Smooth muscle cell (in vitro differentiated cells): ENCODE results near the gene DNAAF3. TPM values are rescaled to one million over a fixed set of nuclear protein-coding genes. Genes with fewer than 3 reads are reported as not detected.

Source experiments
- DNase-seq: peaks from one replicate; lab custom pipeline; 2025; ENCODE audit not compliant: unreplicated experiment; lab: John Stamatoyannopoulos, UW
- H2AFZ ChIP-seq: fragments of 200-600 bp; sonication (generic); 2 replicates; pipeline ENCODE4 v1.6.0; 2016; ENCODE audit warnings: antibody characterized with exemption, low read depth, mild to moderate bottlenecking
- H3F3A ChIP-seq: fragments of 200-600 bp; sonication (generic); 2 replicates; pipeline ENCODE4 v1.6.0; 2017; ENCODE audit warnings: antibody characterized with exemption, low read depth
- H3K27ac ChIP-seq: fragments of 200-600 bp; sonication (generic); 2 replicates; pipeline ENCODE4 v1.5.1; 2016; ENCODE audit warnings: low read depth, mild to moderate bottlenecking
- H3K27me3 ChIP-seq: fragments of 200-600 bp; sonication (generic); 2 replicates; pipeline ENCODE4 v1.6.1; 2016; ENCODE audit warnings: low read depth, mild to moderate bottlenecking
- H3K36me3 ChIP-seq: fragments of 200-600 bp; sonication (generic); 2 replicates; pipeline ENCODE4 v1.5.1; 2016; ENCODE audit warnings: low read depth
- H3K4me1 ChIP-seq: fragments of 200-600 bp; sonication (generic); 2 replicates; pipeline ENCODE4 v1.5.1; 2016; ENCODE audit warnings: low read depth
- H3K4me2 ChIP-seq: fragments of 200-600 bp; sonication (generic); 2 replicates; pipeline ENCODE4 v1.6.0; 2016; ENCODE audit warnings: mild to moderate bottlenecking
- H3K4me3 ChIP-seq: fragments of 200-600 bp; sonication (generic); 2 replicates; pipeline ENCODE4 v1.5.1; 2016; ENCODE audit warnings: mild to moderate bottlenecking
- H3K79me2 ChIP-seq: fragments of 200-600 bp; sonication (generic); 2 replicates; pipeline ENCODE4 v1.6.0; 2016; ENCODE audit warnings: low read depth, mild to moderate bottlenecking
- H3K9ac ChIP-seq: fragments of 200-600 bp; sonication (generic); 2 replicates; pipeline ENCODE4 v1.6.0; 2016; ENCODE audit warnings: low read depth
- H3K9me3 ChIP-seq: fragments of 200-600 bp; sonication (generic); replicated peaks from 2 replicates; pipeline ENCODE4 v1.5.1; 2016; ENCODE audit warnings: low read depth
- H4K20me1 ChIP-seq: fragments of 200-600 bp; sonication (generic); 2 replicates; pipeline ENCODE4 v1.6.0; 2016; ENCODE audit warnings: low read depth
- WGBS: methylation state at CpG from one replicate; pipeline ENCODE4 v1.1.7; 2016; ENCODE audit warnings: low lambda C conversion rate; 5-methylcytosine and 5-hydroxymethylcytosine counted together
- polyA plus RNA-seq: library from polyadenylated mRNA; unstranded; fragments of >200 nt; fragmentation: Nextera tagmentation; extraction: Ambion mirVana; gene quantifications from 2 replicates; pipeline ENCODE4 v1.2.1, GENCODE V29; 2016
- total RNA-seq: library from RNA; depleted of rRNA; stranded (reverse); fragments of >200 nt; gene quantifications from 2 replicates; pipeline ENCODE4 v1.2.3, GENCODE V29; 2014
- TF ChIP-seq, protein P1 (sequence below): fragments of 200-600 bp; sonication (generic); IDR thresholded peaks from 2 replicates; pipeline ENCODE4 v1.5.1; 2017; ENCODE audit warnings: borderline replicate concordance, mild to moderate bottlenecking, antibody characterized with exemption; ENCODE audit not compliant: insufficient read depth, poor library complexity, severe bottlenecking

The DNAAF3 gene
- total and polyA plus RNA-seq, 2 experiments from 2014 or later: 1.3 to 1.4 TPM

- no peak overlapping the region for H2AFZ ChIP-seq
- DNase-seq: no peak
- H3K27ac ChIP-seq: no peak overlapping the region
- H3K4me3 ChIP-seq: no peak overlapping the region
- H3K9me3 ChIP-seq: no peaks in the 10 kb centered on the region
- no peaks in the 10 kb centered on the region for H3K79me2 ChIP-seq
- H4K20me1 ChIP-seq: no peaks in the 10 kb centered on the region
- H3K4me2 ChIP-seq: no peak overlapping the region
- no peaks in the 10 kb centered on the region for H3K4me1 ChIP-seq
- H3K9ac ChIP-seq: no peak overlapping the region
- no peaks in the 10 kb centered on the region for H3F3A ChIP-seq
- no peaks in the 10 kb centered on the region for H3K36me3 ChIP-seq
- TF ChIP-seq, protein P1, sequence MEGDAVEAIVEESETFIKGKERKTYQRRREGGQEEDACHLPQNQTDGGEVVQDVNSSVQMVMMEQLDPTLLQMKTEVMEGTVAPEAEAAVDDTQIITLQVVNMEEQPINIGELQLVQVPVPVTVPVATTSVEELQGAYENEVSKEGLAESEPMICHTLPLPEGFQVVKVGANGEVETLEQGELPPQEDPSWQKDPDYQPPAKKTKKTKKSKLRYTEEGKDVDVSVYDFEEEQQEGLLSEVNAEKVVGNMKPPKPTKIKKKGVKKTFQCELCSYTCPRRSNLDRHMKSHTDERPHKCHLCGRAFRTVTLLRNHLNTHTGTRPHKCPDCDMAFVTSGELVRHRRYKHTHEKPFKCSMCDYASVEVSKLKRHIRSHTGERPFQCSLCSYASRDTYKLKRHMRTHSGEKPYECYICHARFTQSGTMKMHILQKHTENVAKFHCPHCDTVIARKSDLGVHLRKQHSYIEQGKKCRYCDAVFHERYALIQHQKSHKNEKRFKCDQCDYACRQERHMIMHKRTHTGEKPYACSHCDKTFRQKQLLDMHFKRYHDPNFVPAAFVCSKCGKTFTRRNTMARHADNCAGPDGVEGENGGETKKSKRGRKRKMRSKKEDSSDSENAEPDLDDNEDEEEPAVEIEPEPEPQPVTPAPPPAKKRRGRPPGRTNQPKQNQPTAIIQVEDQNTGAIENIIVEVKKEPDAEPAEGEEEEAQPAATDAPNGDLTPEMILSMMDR: no peak
- 87% methylated on average over 5 of the region's 5 CpGs for WGBS
- peaks cover 63% of the 10 kb centered on the region for H3K27me3 ChIP-seq
Observed at GRCh38 chr19:55171440-55171839, 5.0 kb upstream of the DNAAF3 start.

GRCh38 chr19:55169136-55169535 is 2.7 kb upstream of the DNAAF3 start:
- Histone ChIP-seq H3K4me3 (no peak overlapping the region), H3K9ac (no peak overlapping the region), H3K4me1 (no peaks in the 10 kb centered on the region), H3K9me3 (no peaks in the 10 kb centered on the region), H3K27me3 (peaks cover 40% of the 10 kb centered on the region), H4K20me1 (no peaks in the 10 kb centered on the region), H3K79me2 (no peaks in the 10 kb centered on the region), H3F3A (no peaks in the 10 kb centered on the region), H2AFZ (no peak overlapping the region), H3K36me3 (no peaks in the 10 kb centered on the region), H3K27ac (no peak overlapping the region), H3K4me2 (no peak overlapping the region)
- no peak for DNase-seq
- TF ChIP-seq, protein P1: no peak
- 83% methylated on average over 4 of the region's 4 CpGs for WGBS

DNA sequence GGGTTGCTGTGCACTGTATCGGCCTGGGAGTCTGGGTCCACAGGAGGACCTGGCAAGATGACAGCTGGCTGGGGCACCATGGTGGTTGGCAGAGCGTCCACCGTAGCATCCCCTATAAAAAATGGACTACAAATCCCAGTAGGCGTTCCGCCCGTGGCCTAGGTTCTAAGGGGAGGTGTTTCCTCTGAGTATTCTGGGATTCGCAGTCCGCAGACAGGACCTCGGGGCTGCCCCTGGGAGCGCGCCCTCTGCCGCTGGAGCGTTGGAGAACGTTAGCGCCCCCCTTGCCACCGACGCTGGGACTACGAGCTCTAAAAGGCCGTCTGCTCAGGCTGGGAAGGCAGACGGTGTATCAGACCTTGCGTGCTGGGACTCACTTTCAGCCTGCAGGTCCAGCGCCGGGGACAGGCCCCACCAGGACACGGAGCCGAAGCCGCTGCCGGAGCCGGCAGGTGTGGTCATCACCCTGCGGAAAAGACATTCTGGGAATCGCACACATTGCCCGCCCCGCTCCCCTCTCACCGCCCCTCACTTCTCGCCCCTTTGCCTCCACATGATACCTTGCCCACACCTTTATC is 372 bp downstream of the DNAAF3 start:
- Histone ChIP-seq H3K9me3 (no peaks in the 10 kb centered on the region), H3K27me3 (peaks cover 30% of the 10 kb centered on the region), H3K9ac (no peak overlapping the region), H3K27ac (no peak overlapping the region), H3K4me1 (no peaks in the 10 kb centered on the region), H3K36me3 (no peaks in the 10 kb centered on the region), H4K20me1 (no peaks in the 10 kb centered on the region), H3F3A (no peaks in the 10 kb centered on the region), H3K4me3 (peak overlapping the region; percentile 62), H2AFZ (peak overlapping the region; percentile 84), H3K79me2 (no peaks in the 10 kb centered on the region), H3K4me2 (peak overlapping the region; percentile 86)
- TF ChIP-seq, protein P1: peak; percentile 47
- WGBS: 4% methylated on average over 29 of the region's 34 CpGs
- DNase-seq: no peak
